ENCODE measurements around the gene FAM13B.

DNA sequence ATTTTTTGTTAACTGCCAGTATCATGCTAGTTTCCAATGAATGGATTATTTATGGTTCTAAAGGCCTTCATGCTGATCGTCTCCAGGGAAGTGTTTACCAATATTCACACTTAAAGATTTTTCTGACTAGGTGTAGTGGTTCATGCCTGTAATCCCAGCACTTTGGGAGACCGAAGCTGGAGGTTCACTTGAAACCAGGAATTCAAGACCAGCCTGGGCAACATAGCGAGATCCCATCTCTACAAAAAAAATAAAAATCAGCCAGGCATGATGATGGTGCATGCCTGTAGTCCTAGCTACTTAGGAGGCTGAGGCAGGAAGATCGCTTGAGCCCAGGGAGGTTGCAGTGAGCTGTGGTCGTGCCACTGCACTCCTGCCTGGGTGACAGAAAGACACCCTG, 43.5 kb downstream of the FAM13B start:
- TF ChIP-seq POLR2A (IDR thresholded peaks at IDR 0.05; ENCODE audit: low read depth, low read length) (no peak), TAF1 (IDR thresholded peaks at IDR 0.05; ENCODE audit: borderline replicate concordance, low read depth, low read length) (no peak)
